GM21447 (cell line): ENCODE measurements around the gene H1-8.
"Not testable (repeated sequence)": the region's sequence is repeated elsewhere in the genome, so short reads cannot be mapped to it uniquely, and the experiment has no call there.

Experiments
- ATAC-seq: cut with Tn5 transposase; IDR thresholded peaks from one replicate; pipeline ENCODE4 v1.9.1; 2021; ENCODE audit not compliant: unreplicated experiment

The H1-8 gene

GRCh38 chr3:129532261-129532660, 10.7 kb upstream of the H1-8 start:
- ATAC-seq = no peak

GRCh38 chr3:129533406-129533805, 9.6 kb upstream of the H1-8 start:
- no peak for ATAC-seq

- no peak for ATAC-seq
These were observed 8.4 kb upstream of the H1-8 start for GRCh38 chr3:129534428-129535027.

- ATAC-seq = no peak
These were observed 7.9 kb upstream of the H1-8 start for GRCh38 chr3:129535075-129535474.

GRCh38 chr3:129536374-129536667, 6.7 kb upstream of the H1-8 start:
- ATAC-seq = no peak

GRCh38 chr3:129536804-129537203, 6.2 kb upstream of the H1-8 start:
- no peak for ATAC-seq

GRCh38 chr3:129539206-129539605, 3.8 kb upstream of the H1-8 start:
- no peak for ATAC-seq

- no peak for ATAC-seq
These were observed 2.0 kb upstream of the H1-8 start for GRCh38 chr3:129540776-129541516.

- no peak for ATAC-seq
These were observed 228 bp upstream of the H1-8 start for GRCh38 chr3:129542747-129543146.

- no peak for ATAC-seq
These were observed 1.0 kb downstream of the H1-8 start for GRCh38 chr3:129543999-129544398.

GRCh38 chr3:129545951-129546350, 3.0 kb downstream of the H1-8 start:
- not testable (repeated sequence) for ATAC-seq

- ATAC-seq = no peak
These were observed 4.3 kb downstream of the H1-8 start for GRCh38 chr3:129547241-129547640.

- no peak for ATAC-seq
These were observed 5.4 kb downstream of the H1-8 start for GRCh38 chr3:129548104-129548965.

- ATAC-seq = no peak
These were observed 6.2 kb downstream of the H1-8 start for GRCh38 chr3:129549006-129549800.

- ATAC-seq = no peak
These were observed 6.8 kb downstream of the H1-8 start for GRCh38 chr3:129549805-129550204.

GRCh38 chr3:129552287-129553050, 9.5 kb downstream of the H1-8 start:
- no peak for ATAC-seq

GRCh38 chr3:129553171-129553570, 10.2 kb downstream of the H1-8 start:
- no peak for ATAC-seq

- ATAC-seq = no peak
These were observed 10.7 kb downstream of the H1-8 start for GRCh38 chr3:129553719-129554118.

- ATAC-seq = no peak
These were observed 11.6 kb downstream of the H1-8 start for GRCh38 chr3:129554356-129555152.

GRCh38 chr3:129555153-129555550, 12.2 kb downstream of the H1-8 start:
- no peak for ATAC-seq
